Esophagus muscularis mucosa (tissue), 2 donors: ENCODE measurements around the gene GFRA1.

Experiments
- POLR2A ChIP-seq: fragments of 450-650 bp; IDR thresholded peaks from one replicate; pipeline ENCODE4 v1.6.1; 2017; ENCODE audit warnings: antibody characterized with exemption, moderate library complexity, mild to moderate bottlenecking, low read depth
- POLR2AphosphoS5 ChIP-seq, 2 donors: sonication (generic); formaldehyde crosslinking; IDR thresholded peaks; one replicate each; pipeline ENCODE4 v1.6.1; 2017; ENCODE audit warnings: antibody characterized with exemption in 2 of 2

GRCh38 chr10:116043304-116043703 is 229.7 kb downstream of the GFRA1 start:
- TF ChIP-seq POLR2AphosphoS5 (IDR thresholded peaks at IDR 0.05) (no peak), POLR2A (no peak)
